K562 (cell line): ENCODE results near the gene IL13. TPM values are rescaled to one million over a fixed set of nuclear protein-coding genes. Genes with fewer than 3 reads are reported as not detected.

Experiments used
- ATAC-seq: fragments of 200-7000 bp; cut with Tn5 transposase; 3 replicates; pipeline ENCODE4 v1.9.1; 2020; ENCODE audit warnings: moderate library complexity
- BruUV-seq: library from RNA; stranded (reverse); fragments of 400-500 nt; replicated peaks from 2 replicates; lab custom pipeline; 2021; lab: Mats Ljungman, UMichigan
- CTCF ChIA-PET: fragments of 300-600 bp; formaldehyde crosslinking; extraction: SDS; loops from one replicate; lab custom pipeline; 2021; ENCODE audit warnings: low intra/inter-chr PET ratio; lab: Yijun Ruan, JAX
- POLR2A ChIA-PET: fragments of 300-600, 350-650 bp; sonication (Branson Sonifier 250); formaldehyde crosslinking; extraction: SDS; loops from one replicate; lab custom pipeline; 2021; ENCODE audit warnings: antibody characterized with exemption, inconsistent platforms; lab: Yijun Ruan, JAX
- DNase-seq, 4 experiments: peaks; one replicate each; pipeline versions ENCODE4 v3.0.0 to v3.0.0-alpha.2; 2011 to 2018; ENCODE audit warnings: low spot score in 3 of 4, mixed read lengths in 3 of 4; ENCODE audit errors: extremely low read depth in 1 of 4
- FAIRE-seq: peaks from 2 replicates; lab custom pipeline; 2011; peaks lifted over from hg19 to GRCh38; lab: Jason Lieb, UNC
- H2AFZ ChIP-seq: 2 replicates; pipeline ENCODE4 v1.6.0; 2011; ENCODE audit warnings: low read depth, low read length, control low read depth, inconsistent platforms
- H3K27ac ChIP-seq: fragments of 200-600 bp; 3 replicates; pipeline ENCODE4 v1.8.0; 2011; ENCODE audit warnings: low read depth, mild to moderate bottlenecking, control low read depth, inconsistent platforms, low read length, moderate library complexity, mixed read lengths; ENCODE audit errors: extremely low read depth
- H3K27me3 ChIP-seq, 2 experiments: fragments of 300-600 bp in 1 of 2; 2 replicates in 1 of 2; 3 replicates in 1 of 2; pipeline versions ENCODE4 v1.6.0 to v1.8.0; 2011; ENCODE audit warnings: inconsistent platforms in 2 of 2, low read length in 2 of 2, mild to moderate bottlenecking in 1 of 2, mixed read lengths in 1 of 2, moderate library complexity in 1 of 2; ENCODE audit not compliant: control insufficient read depth in 2 of 2, insufficient read depth in 2 of 2
- H3K36me3 ChIP-seq: fragments of 300-600 bp; 3 replicates; pipeline ENCODE4 v1.8.0; 2011; ENCODE audit warnings: mild to moderate bottlenecking, low read length, inconsistent platforms; ENCODE audit not compliant: control insufficient read depth, insufficient read depth
- H3K4me1 ChIP-seq, 2 experiments: fragments of 200-600 bp in 1 of 2; replicated peaks in 1 of 2; 2 replicates in 1 of 2; 3 replicates in 1 of 2; pipeline versions ENCODE4 v1.5.1 to v1.8.0; 2011; ENCODE audit warnings: inconsistent platforms in 2 of 2, low read length in 2 of 2, mild to moderate bottlenecking in 1 of 2, mixed read lengths in 1 of 2, moderate library complexity in 1 of 2; ENCODE audit not compliant: control insufficient read depth in 2 of 2, insufficient read depth in 2 of 2
- H3K4me2 ChIP-seq: 2 replicates; pipeline ENCODE4 v1.6.1; 2011; ENCODE audit warnings: low read length, control low read depth, inconsistent platforms, mixed read lengths; ENCODE audit not compliant: insufficient read depth
- H3K4me3 ChIP-seq: fragments of 200-600 bp; sonication (generic), shearing (Covaris generic); 2 replicates; pipeline ENCODE4 v1.5.1; 2016; ENCODE audit warnings: control low read depth, inconsistent platforms
- H3K79me2 ChIP-seq: fragments of 200-600 bp; 3 replicates; pipeline ENCODE4 v1.8.0; 2011; ENCODE audit warnings: low read length, inconsistent platforms; ENCODE audit not compliant: control insufficient read depth, insufficient read depth
- H3K9ac ChIP-seq, 2 experiments: 2 replicates each; pipeline versions ENCODE4 v1.6.0 to v1.6.1; 2011; ENCODE audit warnings: low read depth in 2 of 2, low read length in 2 of 2, control low read depth in 1 of 2, inconsistent platforms in 1 of 2, mild to moderate bottlenecking in 1 of 2, mixed read lengths in 1 of 2; ENCODE audit not compliant: insufficient read depth in 1 of 2
- H3K9me1 ChIP-seq: one replicate; pipeline ENCODE4 v1.6.0; 2011; ENCODE audit warnings: inconsistent platforms, mild to moderate bottlenecking, low read length, moderate library complexity; ENCODE audit not compliant: control insufficient read depth, insufficient read depth
- H3K9me3 ChIP-seq: replicated peaks from 2 replicates; pipeline ENCODE4 v1.5.1; 2011; ENCODE audit warnings: low read depth, low read length, inconsistent platforms; ENCODE audit not compliant: control insufficient read depth, insufficient read depth
- H4K20me1 ChIP-seq: replicated peaks from 2 replicates; pipeline ENCODE4 v1.6.1; 2011; ENCODE audit warnings: low read length, inconsistent platforms, mixed read lengths; ENCODE audit not compliant: control insufficient read depth, insufficient read depth
- CTCFL ChIP-seq: IDR thresholded peaks from 2 replicates; pipeline ENCODE4 v1.6.1; 2011; ENCODE audit warnings: borderline replicate concordance, low read depth, mild to moderate bottlenecking, moderate library complexity, low read length; ENCODE audit not compliant: insufficient read depth, poor library complexity, severe bottlenecking
- GTF2B ChIP-seq: IDR thresholded peaks from 2 replicates; pipeline ENCODE4 v1.6.1; 2011; ENCODE audit not compliant: insufficient read length; ENCODE audit errors: extremely low read depth
- HDAC3 ChIP-seq: fragments of 450-650 bp; IDR thresholded peaks from 2 replicates; pipeline ENCODE4 v1.6.1; 2018; ENCODE audit warnings: borderline replicate concordance, mild to moderate bottlenecking, moderate library complexity; ENCODE audit not compliant: partially characterized antibody
- HINFP ChIP-seq: fragments of 450-650 bp; conservative IDR thresholded peaks from 2 replicates; pipeline ENCODE4 v1.6.1; 2016; ENCODE audit warnings: missing genetic modification characterization, low read depth, mild to moderate bottlenecking, control low read depth, missing compliant biosample characterization
- MCM2 ChIP-seq: fragments of 450-650 bp; IDR thresholded peaks from 2 replicates; pipeline ENCODE4 v1.6.1; 2017; ENCODE audit warnings: low read depth, mild to moderate bottlenecking
- MXI1 ChIP-seq: IDR thresholded peaks from 2 replicates; pipeline ENCODE4 v1.6.1; 2011; ENCODE audit warnings: low read depth, mild to moderate bottlenecking, improper control_type of control experiment, low read length
- NR2C1 ChIP-seq, 2 experiments: fragments of 450-650 bp; IDR thresholded peaks; 2 replicates each; pipeline ENCODE4 v1.6.1; 2017; ENCODE audit warnings: mild to moderate bottlenecking in 2 of 2, antibody characterized with exemption in 1 of 2, inconsistent platforms in 1 of 2, missing compliant biosample characterization in 1 of 2, missing genetic modification characterization in 1 of 2
- NR3C1 ChIP-seq: sonication (generic); formaldehyde crosslinking; IDR thresholded peaks from 2 replicates; pipeline ENCODE4 v1.8.1; 2022; ENCODE audit warnings: missing genetic modification reagents
- PTBP1 ChIP-seq: fragments of 200-400 bp; formaldehyde crosslinking; IDR thresholded peaks from 2 replicates; pipeline ENCODE4 v1.6.1; 2017; ENCODE audit warnings: low read depth, low read length
- TRIM24 ChIP-seq, 2 experiments: fragments of 450-650 bp; IDR thresholded peaks; 2 replicates each; pipeline ENCODE4 v1.6.1; 2016
- ZBTB1 ChIP-seq: sonication (generic); formaldehyde crosslinking; IDR thresholded peaks from 2 replicates; pipeline ENCODE4 v1.8.1; 2023; ENCODE audit warnings: missing genetic modification reagents, low read depth, mild to moderate bottlenecking, borderline replicate concordance
- ZBTB33 ChIP-seq: sonication (generic); formaldehyde crosslinking; IDR thresholded peaks from 2 replicates; pipeline ENCODE4 v1.8.1; 2023; ENCODE audit warnings: mild to moderate bottlenecking, missing genetic modification reagents
- ZNF24 ChIP-seq: fragments of 450-650 bp; IDR thresholded peaks from 2 replicates; pipeline ENCODE4 v1.6.1; 2016
- WGBS: fragments of 100-300 bp; shearing (Covaris generic); methylation state at CpG from one replicate; pipeline ENCODE4 v1.1.6; 2016; ENCODE audit warnings: low coverage, mixed read lengths; ENCODE audit not compliant: insufficient coverage; ENCODE audit errors: missing lambda C conversion rate; 5-methylcytosine and 5-hydroxymethylcytosine counted together
- in situ Hi-C: fragments of 300-500 bp; cut with MboI; formaldehyde crosslinking; loops from 4 replicates; pipeline ENCODE4 v1.15.0; 2018; ENCODE audit warnings: inconsistent platforms, mixed read lengths
- intact Hi-C: fragments of 100-400 bp; cut with micrococcal nuclease; formaldehyde crosslinking; loops from 2 replicates; pipeline ENCODE4 v1.14.2; 2022
- polyA plus RNA-seq, 8 experiments: library from polyadenylated mRNA; depleted of rRNA in 4 of 8; stranded (reverse) in 5 of 8; unstranded in 3 of 8; fragments of >200 nt; fragmentation: Nextera tagmentation in 2 of 8; fragmentation: Illumina TruSeq in 1 of 8; extraction: Ambion mirVana in 2 of 8; extraction: Trizol in 1 of 8; gene quantifications; 2 replicates each; pipeline versions ENCODE4 v1.2.1 to v1.2.3, GENCODE V29; 2011 to 2014; ENCODE audit warnings: inconsistent platforms in 1 of 8, missing spikeins in 1 of 8
- total RNA-seq, 7 experiments: library from RNA; depleted of rRNA in 6 of 7; stranded (reverse); fragments of >200 nt in 6 of 7; fragmentation: Illumina TruSeq in 2 of 7; extraction: Trizol in 2 of 7; gene quantifications; 2 replicates each; pipeline versions ENCODE4 v1.2.1 to v1.2.3, GENCODE V29; 2011 to 2021; ENCODE audit warnings: low replicate concordance in 1 of 7

IL13 gene
- total and polyA plus RNA-seq, 9 of the 15 experiments (the other 6 are each of a cell fraction or from before 2014, with no cell fraction given): not detected

GRCh38 chr5:132679166-132679565 is 21.2 kb downstream of the IL13 start (continued):
- no peak for TF ChIP-seq GTF2B

- ATAC-seq (no peak), DNase-seq (no peak), FAIRE-seq (no peak)
- no peaks in the 10 kb centered on the region for H3K27me3 ChIP-seq
- H3K9me3 ChIP-seq: no peaks in the 10 kb centered on the region
- ChIA-PET POLR2A (interaction anchor here (1.2 to 2.3 kb wide), 2 partner anchors 10 to 13 kb away, joined by 5 to 8 read pairs; no protein-coding TSS in a partner anchor), CTCF (no interaction called here)
- H4K20me1 ChIP-seq: no peaks in the 10 kb centered on the region
- H3K9me1 ChIP-seq: no peaks in the 10 kb centered on the region
- H3K9ac ChIP-seq: peak overlapping the region in 1 of 2 experiments; percentile 53; a peak in 2 of 4 replicates
- BruUV-seq: no TSS peak
- H3K36me3 ChIP-seq: no peaks in the 10 kb centered on the region
- no peak overlapping the region for H3K4me2 ChIP-seq
- H3K4me1 ChIP-seq: peaks cover 8 to 38% of the 10 kb centered on the region in 2 experiments
- WGBS: 80% methylated on average over 15 of the region's 15 CpGs
- H3K79me2 ChIP-seq: no peaks in the 10 kb centered on the region
- intact Hi-C loops: loop anchor here (10.0 kb wide), 1 partner anchor 205 kb away; no protein-coding TSS in a partner anchor
- in situ Hi-C loops: no loop called here
- H2AFZ ChIP-seq: peak overlapping the region; percentile 78
- H3K4me3 ChIP-seq: no peak overlapping the region
- H3K27ac ChIP-seq: no peak overlapping the region
- TF ChIP-seq ZBTB1 (CRISPR knock-in tag): no peak
- 0 out of 2 replicates have a peak, but pooled peaks have one; percentile 15 for TF ChIP-seq ZBTB33 (CRISPR knock-in tag)
- no peak for TF ChIP-seq NR2C1 (IDR thresholded peaks at IDR 0.05)
- TF ChIP-seq NR2C1 (tag; IDR thresholded peaks at IDR 0.05): no peak
- no peak for TF ChIP-seq CTCFL
- no peak for TF ChIP-seq MXI1
- no peak for TF ChIP-seq NR3C1 (CRISPR knock-in tag)
- TF ChIP-seq MCM2: no peak
- no peak for TF ChIP-seq HDAC3
- no peak for TF ChIP-seq PTBP1
- no peak for TF ChIP-seq HINFP (tag)
- TF ChIP-seq TRIM24 (IDR thresholded peaks at IDR 0.05): no peak
- peak; percentile 42; the same call in 1 of the 2 replicates for TF ChIP-seq ZNF24
Measured at GRCh38 chr5:132679717-132680380, 21.9 kb downstream of the IL13 start.
